GM19397 (cell line): Measurements from ENCODE around the gene CCDC34.
"Not testable (repeated sequence)": the region's sequence is repeated elsewhere in the genome, so short reads cannot be mapped to it uniquely, and the experiment has no call there.

Experiments used
- ATAC-seq: cut with Tn5 transposase; IDR thresholded peaks from one replicate; pipeline ENCODE4 v1.9.1; 2021; ENCODE audit warnings: mild to moderate bottlenecking, moderate library complexity; ENCODE audit not compliant: unreplicated experiment

Gene CCDC34

GRCh38 chr11:27363576-27364117 is 632 bp upstream of the CCDC34 start:
- no peak for ATAC-seq

- no peak for ATAC-seq
Measured at GRCh38 chr11:27361649-27362431, 1.2 kb downstream of the CCDC34 start.

- ATAC-seq = no peak
Measured at GRCh38 chr11:27358296-27358695, 4.7 kb downstream of the CCDC34 start.

- no peak for ATAC-seq
Measured at GRCh38 chr11:27357250-27357649, 5.8 kb downstream of the CCDC34 start.

- ATAC-seq = no peak
Measured at GRCh38 chr11:27356624-27357222, 6.3 kb downstream of the CCDC34 start.

- ATAC-seq = no peak
Measured at GRCh38 chr11:27355575-27356104, 7.4 kb downstream of the CCDC34 start.

GRCh38 chr11:27354359-27354965 is 8.6 kb downstream of the CCDC34 start:
- no peak for ATAC-seq

GRCh38 chr11:27353593-27354358 is 9.2 kb downstream of the CCDC34 start:
- ATAC-seq = no peak

- no peak for ATAC-seq
Measured at GRCh38 chr11:27352781-27353180, 10.2 kb downstream of the CCDC34 start.

- no peak for ATAC-seq
Measured at GRCh38 chr11:27350511-27350910, 12.5 kb downstream of the CCDC34 start.

- ATAC-seq = no peak
Measured at GRCh38 chr11:27349919-27350318, 13.1 kb downstream of the CCDC34 start.

- no peak for ATAC-seq
Measured at GRCh38 chr11:27348340-27348873, 14.6 kb downstream of the CCDC34 start.

GRCh38 chr11:27347359-27348339 is 15.4 kb downstream of the CCDC34 start:
- ATAC-seq = no peak

- no peak for ATAC-seq
Measured at GRCh38 chr11:27339941-27340340, 23.1 kb downstream of the CCDC34 start.

- ATAC-seq = not testable (repeated sequence)
Measured at GRCh38 chr11:27334764-27335163, 28.3 kb downstream of the CCDC34 start.

GRCh38 chr11:27331981-27332380 is 31.0 kb downstream of the CCDC34 start:
- ATAC-seq = no peak

- no peak for ATAC-seq
Measured at GRCh38 chr11:27330633-27331270, 32.3 kb downstream of the CCDC34 start.

- no peak for ATAC-seq
Measured at GRCh38 chr11:27329867-27330632, 33.0 kb downstream of the CCDC34 start.
